AG09319 (cell line): ENCODE results near the gene PPP1R14C.

ENCODE experiments used
- DNase-seq: peaks from one replicate; pipeline ENCODE4 v3.0.0-alpha.2; 2010; ENCODE audit warnings: low read depth; ENCODE audit errors: extremely low read depth
- TF ChIP-seq, protein P1 (sequence below): IDR thresholded peaks from 2 replicates; pipeline ENCODE4 v1.5.1; 2011; ENCODE audit warnings: low read depth, mild to moderate bottlenecking, inconsistent platforms, low read length, moderate library complexity

PPP1R14C gene, protein sequence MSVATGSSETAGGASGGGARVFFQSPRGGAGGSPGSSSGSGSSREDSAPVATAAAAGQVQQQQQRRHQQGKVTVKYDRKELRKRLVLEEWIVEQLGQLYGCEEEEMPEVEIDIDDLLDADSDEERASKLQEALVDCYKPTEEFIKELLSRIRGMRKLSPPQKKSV

DNA sequence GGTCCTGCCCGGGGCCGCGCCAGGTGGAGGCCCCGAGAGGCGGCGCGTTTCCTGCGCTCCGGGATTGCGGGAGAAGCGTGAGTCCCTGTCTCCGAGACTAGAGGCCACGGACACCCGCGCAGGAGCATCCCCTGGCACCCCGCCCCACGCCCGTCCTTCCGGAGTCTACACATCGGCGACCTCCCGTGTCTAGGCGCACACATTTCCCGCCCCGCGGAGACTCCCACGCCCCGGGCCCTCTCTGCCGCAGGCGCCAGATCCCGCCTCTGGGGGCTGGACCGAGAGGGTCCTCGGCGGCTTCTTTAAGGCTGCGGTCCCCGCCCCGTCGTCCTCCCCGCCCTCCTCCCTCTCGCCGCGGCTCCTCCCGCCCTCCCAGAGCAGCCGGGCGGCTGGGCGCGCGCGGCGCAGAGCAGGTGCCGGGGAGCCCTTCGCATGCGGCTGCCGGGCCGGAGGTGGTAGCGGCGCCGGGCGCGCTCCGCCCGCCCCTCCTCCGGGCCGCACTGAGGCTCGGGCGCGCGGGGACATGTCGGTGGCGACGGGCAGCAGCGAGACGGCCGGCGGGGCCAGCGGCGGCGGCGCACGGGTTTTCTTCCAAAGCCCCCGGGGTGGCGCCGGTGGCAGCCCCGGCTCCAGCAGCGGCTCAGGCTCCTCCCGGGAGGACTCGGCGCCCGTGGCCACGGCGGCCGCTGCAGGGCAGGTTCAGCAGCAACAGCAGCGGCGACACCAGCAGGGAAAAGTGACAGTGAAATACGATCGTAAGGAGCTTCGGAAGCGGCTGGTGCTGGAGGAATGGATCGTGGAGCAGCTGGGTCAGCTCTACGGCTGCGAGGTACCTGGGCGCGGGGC, at the start of gene PPP1R14C:
Gene PPP1R14C (plus strand): TSS at position 375 of the 846 bp plus-strand sequence. CDS start 149 bp downstream, at position 524.
- TF ChIP-seq, protein P1, sequence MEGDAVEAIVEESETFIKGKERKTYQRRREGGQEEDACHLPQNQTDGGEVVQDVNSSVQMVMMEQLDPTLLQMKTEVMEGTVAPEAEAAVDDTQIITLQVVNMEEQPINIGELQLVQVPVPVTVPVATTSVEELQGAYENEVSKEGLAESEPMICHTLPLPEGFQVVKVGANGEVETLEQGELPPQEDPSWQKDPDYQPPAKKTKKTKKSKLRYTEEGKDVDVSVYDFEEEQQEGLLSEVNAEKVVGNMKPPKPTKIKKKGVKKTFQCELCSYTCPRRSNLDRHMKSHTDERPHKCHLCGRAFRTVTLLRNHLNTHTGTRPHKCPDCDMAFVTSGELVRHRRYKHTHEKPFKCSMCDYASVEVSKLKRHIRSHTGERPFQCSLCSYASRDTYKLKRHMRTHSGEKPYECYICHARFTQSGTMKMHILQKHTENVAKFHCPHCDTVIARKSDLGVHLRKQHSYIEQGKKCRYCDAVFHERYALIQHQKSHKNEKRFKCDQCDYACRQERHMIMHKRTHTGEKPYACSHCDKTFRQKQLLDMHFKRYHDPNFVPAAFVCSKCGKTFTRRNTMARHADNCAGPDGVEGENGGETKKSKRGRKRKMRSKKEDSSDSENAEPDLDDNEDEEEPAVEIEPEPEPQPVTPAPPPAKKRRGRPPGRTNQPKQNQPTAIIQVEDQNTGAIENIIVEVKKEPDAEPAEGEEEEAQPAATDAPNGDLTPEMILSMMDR: no peak
- DNase-seq: no peak

DNA sequence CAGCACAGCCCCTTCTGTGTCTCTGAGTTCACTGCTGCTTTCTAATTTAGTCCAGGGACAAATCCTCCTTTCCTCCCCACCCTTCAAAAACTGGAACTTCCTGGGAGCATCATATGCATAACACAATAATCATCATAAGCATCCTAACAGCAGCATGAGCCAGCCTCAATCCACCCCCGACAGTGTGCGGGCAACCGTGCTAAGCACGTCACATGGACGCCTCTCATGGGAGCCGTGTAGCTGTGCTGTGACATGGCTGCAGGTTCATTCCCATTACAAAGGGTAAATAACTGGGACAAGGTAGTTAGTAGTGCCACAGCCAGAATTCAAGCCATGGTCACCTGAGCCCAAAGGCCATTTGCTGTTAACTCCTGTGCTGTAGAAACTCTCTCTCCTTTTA, 49.4 kb upstream of the PPP1R14C start:
- DNase-seq: no peak
- TF ChIP-seq, protein P1: no peak

DNA sequence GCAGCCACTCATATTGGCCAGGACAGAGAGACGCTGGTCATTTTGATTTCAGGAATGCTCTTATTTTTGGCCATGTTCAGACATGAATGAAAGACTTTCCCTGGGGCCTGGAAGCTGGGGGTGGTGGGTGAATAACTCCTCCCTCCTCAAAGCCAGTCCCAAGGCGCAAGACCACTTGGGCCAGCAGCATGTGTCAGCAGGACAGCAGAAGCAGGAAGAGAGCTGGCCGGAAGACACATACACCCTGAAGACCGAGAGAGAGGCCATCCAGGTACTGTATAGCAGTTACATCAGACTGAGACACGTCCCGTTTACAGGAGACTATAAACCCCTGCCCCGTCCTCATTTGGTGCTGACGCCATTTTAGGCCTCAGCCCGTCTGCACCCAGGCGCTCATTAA, 44.7 kb upstream of the PPP1R14C start:
- TF ChIP-seq, protein P1: no peak
- DNase-seq: no peak

DNA sequence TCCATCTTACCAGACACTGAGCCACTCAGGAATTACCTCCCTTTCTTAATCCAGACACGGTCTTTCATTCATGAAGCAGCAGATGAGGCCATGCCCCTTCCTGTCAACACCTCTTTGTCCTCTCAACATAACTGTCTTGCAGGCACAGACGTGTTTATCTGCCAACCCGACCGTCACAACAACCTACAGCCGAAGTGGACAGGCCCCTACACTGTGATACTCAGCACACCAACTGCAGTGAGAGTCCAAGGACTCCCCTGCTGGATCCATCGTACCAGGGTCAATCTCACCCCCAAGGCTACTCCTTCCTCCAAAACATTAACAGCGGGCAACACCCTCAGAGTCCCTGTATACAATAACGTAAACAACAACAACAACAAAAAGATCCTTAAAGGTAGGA, 43.3 kb upstream of the PPP1R14C start:
- no peak for DNase-seq
- TF ChIP-seq, protein P1: no peak

- DNase-seq: no peak
- TF ChIP-seq, protein P1: no peak
Observed at GRCh38 chr6:150099953-150100352, 42.9 kb upstream of the PPP1R14C start.

- no peak for DNase-seq
- TF ChIP-seq, protein P1: no peak
Observed at GRCh38 chr6:150100745-150101144, 42.1 kb upstream of the PPP1R14C start.

DNA sequence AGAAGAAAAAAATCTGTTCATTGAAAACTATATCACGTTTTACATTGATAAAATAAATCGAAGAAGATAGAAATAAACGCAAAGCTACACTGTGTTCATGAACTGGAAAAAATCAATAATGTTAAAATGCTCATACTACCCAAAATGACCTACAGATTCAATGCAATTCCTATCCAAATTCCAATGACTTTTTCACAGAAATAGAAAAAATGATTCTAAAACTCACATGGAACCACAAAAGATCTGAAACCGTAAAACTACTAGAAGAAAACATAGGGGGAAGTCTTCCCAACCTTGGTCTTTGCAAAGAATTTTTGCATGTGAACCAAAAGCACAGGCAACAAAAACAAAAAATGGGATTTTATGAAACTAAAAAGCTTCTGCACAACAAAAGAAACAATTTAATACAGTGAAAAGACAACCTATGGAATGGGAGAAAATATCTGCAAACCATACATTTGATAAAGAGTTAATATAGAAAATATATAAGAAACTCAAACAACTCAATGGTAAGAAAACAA, 40.0 kb upstream of the PPP1R14C start:
- TF ChIP-seq, protein P1: no peak
- DNase-seq: no peak
